DMS79 treated with DMSO at 0.1 percent for 48 hours (cell line): ENCODE measurements around the gene RHAG.

Experiments used
- DNase-seq: peaks from one replicate; lab custom pipeline; 2025; lab: John Stamatoyannopoulos, UW

The RHAG gene

DNA sequence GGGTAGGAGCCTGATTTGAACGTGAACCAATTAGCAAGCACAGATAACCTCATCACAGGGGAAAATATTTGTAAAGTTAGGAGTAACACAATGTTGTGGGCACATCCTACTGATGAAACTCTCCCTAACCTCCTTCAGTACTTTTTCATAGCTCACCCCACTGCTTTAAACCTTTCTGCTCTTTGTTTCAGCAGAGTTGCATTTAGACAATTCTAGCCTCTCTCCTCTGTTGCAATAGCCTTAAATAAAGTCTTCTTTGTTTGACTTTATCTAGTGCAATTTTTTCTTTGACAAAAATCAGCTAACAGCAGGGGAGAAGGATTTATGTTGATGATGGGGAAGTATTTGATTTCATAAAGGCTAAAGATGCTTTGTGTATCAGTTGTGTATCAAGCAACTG, 72.1 kb downstream of the RHAG start:
- no peak for DNase-seq

DNA sequence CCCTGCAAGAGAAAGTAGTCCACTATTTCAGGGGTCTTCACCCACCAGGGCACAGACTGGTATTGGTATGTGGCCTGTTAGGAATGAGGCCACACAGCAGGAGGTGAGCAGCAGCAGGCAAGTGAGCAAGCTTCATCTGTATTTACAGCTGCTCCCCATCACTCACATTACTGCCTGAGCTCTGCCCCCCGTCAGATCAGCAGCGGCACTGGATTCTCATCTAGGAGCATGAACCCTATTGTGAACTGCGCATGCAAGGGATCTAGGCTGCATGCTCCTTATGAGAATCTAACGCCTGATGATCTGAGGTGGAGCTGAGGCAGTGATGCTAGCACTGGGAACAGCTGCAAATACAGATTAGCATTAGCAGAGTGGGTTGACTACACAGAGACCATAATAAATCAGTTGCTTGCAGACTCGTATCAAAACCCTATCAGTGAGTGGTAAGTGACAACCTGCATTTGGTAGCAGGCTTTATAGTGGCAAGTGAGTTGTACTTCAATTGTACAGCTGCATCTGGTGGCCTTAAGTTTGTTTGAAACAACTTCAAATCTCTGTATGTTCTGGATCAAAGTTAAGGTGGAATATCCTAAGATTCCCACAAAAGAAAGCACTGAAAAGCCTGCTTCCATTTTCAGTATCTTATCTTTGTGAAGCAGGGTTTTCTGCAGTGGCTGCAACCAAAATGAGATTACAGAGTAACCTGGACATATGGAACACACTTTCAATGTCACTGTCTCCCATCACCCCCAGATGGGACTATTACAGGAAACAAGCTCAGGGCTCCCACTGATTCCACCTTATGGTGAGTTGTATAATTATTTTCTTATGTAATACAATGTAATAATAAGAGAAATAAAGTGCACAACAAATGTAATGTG, 73.4 kb downstream of the RHAG start:
- DNase-seq: no peak

DNA sequence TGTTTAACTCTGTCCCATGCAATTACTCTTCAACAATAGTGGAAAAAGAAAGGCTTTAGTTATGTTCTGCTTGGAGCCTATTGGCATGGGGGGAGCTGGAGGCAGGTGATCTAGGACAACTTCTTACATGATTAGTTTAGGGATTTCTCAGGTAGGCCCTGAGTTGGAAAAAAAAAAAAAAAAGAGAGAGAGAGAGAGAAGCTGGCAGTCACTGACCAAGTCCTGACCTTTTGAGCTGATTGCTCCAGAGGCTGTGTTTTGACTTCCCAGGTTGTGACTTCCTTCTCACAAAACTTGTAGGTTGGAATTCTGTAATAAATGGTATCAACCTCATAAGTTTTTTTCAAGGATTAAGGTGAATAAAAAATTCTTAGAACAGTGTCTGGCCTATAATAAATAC, 78.4 kb downstream of the RHAG start:
- no peak for DNase-seq

DNA sequence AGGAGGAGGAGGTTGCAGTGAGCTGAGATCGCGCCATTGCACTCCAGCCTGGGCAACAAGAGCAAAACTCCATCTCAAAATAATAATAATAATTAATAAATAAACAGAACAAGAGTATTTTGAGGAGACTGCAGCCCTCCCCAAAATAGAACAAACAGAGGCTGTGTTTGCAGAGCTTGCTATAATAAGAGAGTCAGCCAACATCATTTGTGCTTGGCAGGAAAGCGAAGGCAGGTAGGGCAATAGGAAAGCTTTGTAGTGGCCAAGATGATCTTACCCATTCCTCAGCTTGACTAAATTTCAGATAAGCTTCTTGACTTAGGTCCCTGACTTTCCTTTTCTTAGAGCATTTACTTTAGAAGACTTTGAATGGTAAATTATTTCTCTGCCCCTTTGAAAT, 79.5 kb downstream of the RHAG start:
- DNase-seq: no peak

DNA sequence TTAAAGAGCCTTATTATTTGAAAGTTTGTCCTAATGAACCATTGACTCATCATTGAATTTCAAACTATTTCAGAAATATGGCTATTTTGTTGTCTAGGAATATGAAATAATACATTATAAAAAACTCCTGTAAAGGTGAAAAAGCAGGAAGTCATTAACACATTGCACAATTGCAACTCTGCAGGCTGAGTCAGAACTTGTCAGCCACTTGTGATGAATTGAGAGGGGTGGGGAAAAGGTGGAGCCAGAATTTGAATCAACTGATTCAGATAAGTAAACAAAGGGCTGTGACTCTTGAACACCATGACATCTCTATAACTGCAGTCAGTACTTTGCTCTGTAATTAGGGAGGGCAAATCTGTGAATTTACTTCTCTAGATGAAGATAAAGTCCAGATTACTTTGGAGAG, 80.2 kb downstream of the RHAG start:
- no peak for DNase-seq

DNA sequence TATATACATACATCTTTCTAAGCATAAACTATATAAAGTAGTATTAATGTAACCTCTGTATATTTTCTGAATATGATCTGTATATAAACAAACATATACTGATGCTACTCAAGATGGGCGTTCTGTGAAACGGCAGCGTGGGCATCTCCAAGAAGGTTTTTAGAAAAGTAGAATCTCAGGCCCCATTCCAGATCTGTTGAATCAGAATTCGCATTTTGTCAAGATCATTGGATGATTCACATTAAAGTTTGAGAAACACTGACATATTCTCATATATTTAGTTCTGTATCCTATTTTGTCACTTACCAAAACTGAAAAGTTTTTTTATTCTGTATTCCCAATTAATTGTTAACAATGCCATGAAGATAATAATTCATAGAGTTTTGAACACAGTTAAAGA, 80.7 kb downstream of the RHAG start:
- DNase-seq: no peak
